Head of caudate nucleus (tissue), 42 donors: Measurements from ENCODE around the gene ABHD12.

ENCODE experiments used
- DNase-seq, 42 donors: peaks; one replicate each; pipeline versions ENCODE4 v3.0.0 to v3.0.0-alpha.2; 2020 to 2021; ENCODE audit warnings: mixed read lengths in 7 of 42
- intact Hi-C: fragments of 100-400 bp; cut with DNase I; formaldehyde crosslinking; loops from one replicate; pipeline ENCODE4 v1.15.0; 2022

Gene ABHD12

GRCh38 chr20:25360631-25361286 is 29.9 kb downstream of the ABHD12 start:
- intact Hi-C loops = no loop called here
- no peak for DNase-seq

GRCh38 chr20:25356271-25356933 is 34.2 kb downstream of the ABHD12 start:
- DNase-seq = no peak
- intact Hi-C loops = no loop called here

- no peak for DNase-seq
- intact Hi-C loops = no loop called here
Observed at GRCh38 chr20:25355866-25356265, 34.8 kb downstream of the ABHD12 start.

GRCh38 chr20:25355011-25355595 is 35.5 kb downstream of the ABHD12 start:
- DNase-seq = no peak
- intact Hi-C loops = no loop called here

- intact Hi-C loops = no loop called here
- no peak for DNase-seq
Observed at GRCh38 chr20:25353747-25354705, 36.6 kb downstream of the ABHD12 start.

- intact Hi-C loops = no loop called here
- no peak for DNase-seq
Observed at GRCh38 chr20:25353353-25353746, 37.3 kb downstream of the ABHD12 start.

- peak in 1 of 42 donors; percentile 3 for DNase-seq
- intact Hi-C loops = no loop called here
Observed at GRCh38 chr20:25352746-25353145, 37.9 kb downstream of the ABHD12 start.

GRCh38 chr20:25351024-25351360 is 39.6 kb downstream of the ABHD12 start:
- no peak for DNase-seq
- intact Hi-C loops = no loop called here

GRCh38 chr20:25346349-25346748 is 44.3 kb downstream of the ABHD12 start:
- intact Hi-C loops = no loop called here
- no peak for DNase-seq

GRCh38 chr20:25345721-25346120 is 44.9 kb downstream of the ABHD12 start:
- intact Hi-C loops = no loop called here
- no peak for DNase-seq

- DNase-seq = peak in 1 of 42 donors; percentile 11
- intact Hi-C loops = no loop called here
Observed at GRCh38 chr20:25344634-25345033, 46.0 kb downstream of the ABHD12 start.

GRCh38 chr20:25341716-25342680 is 48.6 kb downstream of the ABHD12 start:
- DNase-seq = peak in 15 of 42 donors; percentile 24 to 78 (median 55)
- intact Hi-C loops = no loop called here

- no peak for DNase-seq
- intact Hi-C loops = no loop called here
Observed at GRCh38 chr20:25340380-25340779, 50.3 kb downstream of the ABHD12 start.

GRCh38 chr20:25339608-25340007 is 51.0 kb downstream of the ABHD12 start:
- DNase-seq = peak in 2 of 42 donors; percentile 7 to 33

GRCh38 chr20:25338112-25339023 is 52.3 kb downstream of the ABHD12 start:
- intact Hi-C loops = no loop called here
- peak in 3 of 42 donors; percentile 25 to 42 (median 36) for DNase-seq

More at GRCh38 chr20:25339608-25340007, 51.0 kb downstream of the ABHD12 start:
- intact Hi-C loops = no loop called here

GRCh38 chr20:25336561-25337422 is 53.8 kb downstream of the ABHD12 start:
- intact Hi-C loops = no loop called here
- DNase-seq = peak in 21 of 42 donors; percentile 35 to 80 (median 59)
